ENCODE results near the gene RPS28. TPM values are rescaled to one million over a fixed set of nuclear protein-coding genes. Genes with fewer than 3 reads are reported as not detected.
"Not testable (repeated sequence)": the region's sequence is repeated elsewhere in the genome, so short reads cannot be mapped to it uniquely, and the experiment has no call there.

The RPS28 gene
- total and polyA plus RNA-seq, 2 experiments from 2014 or later, result 312 to 693 TPM

GRCh38 chr19:8310342-8311055 is 10.8 kb upstream of the RPS28 start:
- no peaks in the 10 kb centered on the region for H3K36me3 ChIP-seq (replicated peaks; ENCODE audit: insufficient read depth, low read depth)
- H3K27me3 ChIP-seq, result no peaks in the 10 kb centered on the region
- H3K27ac ChIP-seq, result no peak overlapping the region
- H3K9me3 ChIP-seq (ENCODE audit: low read depth), result no peaks in the 10 kb centered on the region
- WGBS (ENCODE audit: low lambda C conversion rate, missing lambda C conversion rate), result 96% methylated on average over 17 of the region's 17 CpGs
- H3K4me2 ChIP-seq, result no peak overlapping the region
- DNase-seq (ENCODE audit: low spot score), result no peak
- peaks cover 15% of the 10 kb centered on the region for H3K4me1 ChIP-seq (ENCODE audit: insufficient read depth)
- H2AFZ ChIP-seq, result no peak overlapping the region
- H4K20me1 ChIP-seq (ENCODE audit: insufficient read depth, poor library complexity, severe bottlenecking), result no peaks in the 10 kb centered on the region
- peaks cover 6% of the 10 kb centered on the region for H3K79me2 ChIP-seq
- no peak for TF ChIP-seq EZH2 (IDR thresholded peaks at IDR 0.05; ENCODE audit: borderline replicate concordance)
- TF ChIP-seq CTCF (IDR thresholded peaks at IDR 0.05; ENCODE audit: poor library complexity), result no peak
- H3K9me2 ChIP-seq (replicated peaks; ENCODE audit: insufficient read depth), result no peaks in the 10 kb centered on the region
- H3K4me3 ChIP-seq, result no peak overlapping the region

GRCh38 chr19:8311461-8312260 is 9.6 kb upstream of the RPS28 start:
- Histone ChIP-seq H3K9me2 (replicated peaks; ENCODE audit: insufficient read depth) (no peaks in the 10 kb centered on the region), H3K27me3 (no peaks in the 10 kb centered on the region), H3K4me3 (no peak overlapping the region), H3K79me2 (peaks cover 4% of the 10 kb centered on the region), H3K4me1 (ENCODE audit: insufficient read depth) (peaks cover 15% of the 10 kb centered on the region), H3K36me3 (replicated peaks; ENCODE audit: insufficient read depth, low read depth) (no peaks in the 10 kb centered on the region), H3K4me2 (no peak overlapping the region), H3K9me3 (ENCODE audit: low read depth) (no peaks in the 10 kb centered on the region), H3K27ac (no peak overlapping the region), H4K20me1 (ENCODE audit: insufficient read depth, poor library complexity, severe bottlenecking) (no peaks in the 10 kb centered on the region), H2AFZ (no peak overlapping the region)
- no peak for TF ChIP-seq CTCF (IDR thresholded peaks at IDR 0.05; ENCODE audit: poor library complexity)
- DNase-seq (ENCODE audit: low spot score), result no peak
- WGBS (ENCODE audit: low lambda C conversion rate, missing lambda C conversion rate), result 88% methylated on average over 16 of the region's 16 CpGs

- not testable (repeated sequence) for H3K36me3 ChIP-seq (replicated peaks; ENCODE audit: insufficient read depth, low read depth); H3K4me2 ChIP-seq
- WGBS (ENCODE audit: low lambda C conversion rate, missing lambda C conversion rate), result 90% methylated on average over 11 of the region's 11 CpGs
Measured at GRCh38 chr19:8314981-8315640, 6.2 kb upstream of the RPS28 start.

GRCh38 chr19:8316351-8317125 is 4.8 kb upstream of the RPS28 start:
- no peak for TF ChIP-seq EZH2phosphoT487 (IDR thresholded peaks at IDR 0.05; ENCODE audit: low read depth, severe bottlenecking, unreplicated experiment)
- TF ChIP-seq CTCF (IDR thresholded peaks at IDR 0.05; ENCODE audit: poor library complexity), result no peak
- no peak for TF ChIP-seq EZH2 (IDR thresholded peaks at IDR 0.05; ENCODE audit: borderline replicate concordance)
- Histone ChIP-seq H3K4me1 (ENCODE audit: insufficient read depth) (peaks cover 5% of the 10 kb centered on the region), H3K27ac (no peak overlapping the region), H3K9me3 (ENCODE audit: low read depth) (no peaks in the 10 kb centered on the region), H3K36me3 (replicated peaks; ENCODE audit: insufficient read depth, low read depth) (no peaks in the 10 kb centered on the region), H3K4me3 (no peak overlapping the region), H4K20me1 (ENCODE audit: insufficient read depth, poor library complexity, severe bottlenecking) (no peaks in the 10 kb centered on the region), H3K27me3 (no peaks in the 10 kb centered on the region), H2AFZ (no peak overlapping the region), H3K4me2 (no peak overlapping the region), H3K79me2 (peaks cover 25% of the 10 kb centered on the region), H3K9me2 (replicated peaks; ENCODE audit: insufficient read depth) (no peaks in the 10 kb centered on the region)
- no peak for DNase-seq (ENCODE audit: low spot score)
- 91% methylated on average over 14 of the region's 14 CpGs for WGBS (ENCODE audit: low lambda C conversion rate, missing lambda C conversion rate)

More at GRCh38 chr19:8314981-8315640, 6.2 kb upstream of the RPS28 start:
- not testable (repeated sequence) for H3K9me2 ChIP-seq (replicated peaks; ENCODE audit: insufficient read depth); H3K27ac ChIP-seq; H2AFZ ChIP-seq; H3K9me3 ChIP-seq (ENCODE audit: low read depth); H4K20me1 ChIP-seq (ENCODE audit: insufficient read depth, poor library complexity, severe bottlenecking); H3K27me3 ChIP-seq; H3K4me1 ChIP-seq (ENCODE audit: insufficient read depth); DNase-seq (ENCODE audit: low spot score); H3K4me3 ChIP-seq
- peaks cover 14% of the 10 kb centered on the region for H3K79me2 ChIP-seq

GRCh38 chr19:8318835-8319234 is 2.5 kb upstream of the RPS28 start:
- H3K36me3 ChIP-seq (replicated peaks; ENCODE audit: insufficient read depth, low read depth); DNase-seq (ENCODE audit: low spot score); H3K9me2 ChIP-seq (replicated peaks; ENCODE audit: insufficient read depth); H3K4me2 ChIP-seq; H3K9me3 ChIP-seq (ENCODE audit: low read depth); H2AFZ ChIP-seq; H3K27me3 ChIP-seq; H3K27ac ChIP-seq; H3K4me3 ChIP-seq: not testable (repeated sequence)
- Histone ChIP-seq H3K79me2 (peaks cover 47% of the 10 kb centered on the region), H3K4me1 (ENCODE audit: insufficient read depth) (peaks cover 15% of the 10 kb centered on the region), H4K20me1 (ENCODE audit: insufficient read depth, poor library complexity, severe bottlenecking) (peaks cover 17% of the 10 kb centered on the region)
- 91% methylated on average over 9 of the region's 9 CpGs for WGBS (ENCODE audit: low lambda C conversion rate, missing lambda C conversion rate)

All from hepatocyte (in vitro differentiated cells).